ENCODE measurements around the gene SH2D6.

Gene SH2D6

DNA sequence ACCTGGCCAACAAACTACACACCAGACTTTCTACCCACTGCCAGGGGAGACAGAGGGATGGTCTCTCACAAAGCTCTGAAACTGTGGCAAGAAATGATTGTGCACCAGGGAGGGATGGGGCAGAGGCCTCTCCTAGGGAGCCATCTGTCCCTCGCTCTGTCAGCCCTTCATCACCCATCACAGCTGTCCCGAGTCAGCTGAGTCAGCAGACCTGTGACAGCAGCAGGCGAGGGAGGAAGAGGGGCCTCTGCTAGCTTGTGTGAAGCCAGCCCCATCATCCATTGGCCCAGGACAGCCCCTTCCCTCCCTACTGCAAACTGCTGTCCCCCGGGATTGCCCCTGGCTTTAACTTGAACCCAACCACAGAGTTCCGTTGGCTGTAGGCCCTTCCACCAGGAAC lies 5.0 kb downstream of the SH2D6 start:
- ChIA-PET CTCF (interaction anchor here (0.6 to 2.4 kb wide), 5 partner anchors 114 to 130 kb away, joined by 3 to 10 read pairs (median 3); partner anchors contain the start of gene MAT2A), POLR2A (interaction anchor here (0.9 kb wide), 1 partner anchor 123 kb away, joined by 3 read pairs; no protein-coding TSS in a partner anchor)
- Histone ChIP-seq H3K4me1 (ENCODE audit: control insufficient read depth, insufficient read depth, low read length) (no peaks in the 10 kb centered on the region), H3K9me3 (ENCODE audit: control insufficient read depth, insufficient read depth, low read depth, low read length) (no peaks in the 10 kb centered on the region), H3K4me3 (ENCODE audit: low read depth, low read length) (no peak overlapping the region), H3K27ac (ENCODE audit: extremely low read depth, low read depth, low read length) (no peak overlapping the region), H3K36me3 (ENCODE audit: control insufficient read depth in 2 of 2, insufficient read depth in 1 of 2, low read length in 2 of 2) (no peaks in the 10 kb centered on the region)
- TF ChIP-seq WT1 (tag by site-specific recombination; IDR thresholded peaks at IDR 0.05) = no peak
- TF ChIP-seq YY2 (tag by site-specific recombination; IDR thresholded peaks at IDR 0.05) = no peak
- TF ChIP-seq ZNF660 (tag by site-specific recombination; IDR thresholded peaks at IDR 0.05) = no peak
- TF ChIP-seq GLI4 (tag by site-specific recombination; IDR thresholded peaks at IDR 0.05) = no peak
- no peak for TF ChIP-seq ZNF341 (tag by site-specific recombination; IDR thresholded peaks at IDR 0.05; ENCODE audit: low read depth)
- TF ChIP-seq ZNF391 (tag by site-specific recombination; IDR thresholded peaks at IDR 0.05; ENCODE audit: borderline replicate concordance, low read depth) = no peak
- TF ChIP-seq, protein P1, sequence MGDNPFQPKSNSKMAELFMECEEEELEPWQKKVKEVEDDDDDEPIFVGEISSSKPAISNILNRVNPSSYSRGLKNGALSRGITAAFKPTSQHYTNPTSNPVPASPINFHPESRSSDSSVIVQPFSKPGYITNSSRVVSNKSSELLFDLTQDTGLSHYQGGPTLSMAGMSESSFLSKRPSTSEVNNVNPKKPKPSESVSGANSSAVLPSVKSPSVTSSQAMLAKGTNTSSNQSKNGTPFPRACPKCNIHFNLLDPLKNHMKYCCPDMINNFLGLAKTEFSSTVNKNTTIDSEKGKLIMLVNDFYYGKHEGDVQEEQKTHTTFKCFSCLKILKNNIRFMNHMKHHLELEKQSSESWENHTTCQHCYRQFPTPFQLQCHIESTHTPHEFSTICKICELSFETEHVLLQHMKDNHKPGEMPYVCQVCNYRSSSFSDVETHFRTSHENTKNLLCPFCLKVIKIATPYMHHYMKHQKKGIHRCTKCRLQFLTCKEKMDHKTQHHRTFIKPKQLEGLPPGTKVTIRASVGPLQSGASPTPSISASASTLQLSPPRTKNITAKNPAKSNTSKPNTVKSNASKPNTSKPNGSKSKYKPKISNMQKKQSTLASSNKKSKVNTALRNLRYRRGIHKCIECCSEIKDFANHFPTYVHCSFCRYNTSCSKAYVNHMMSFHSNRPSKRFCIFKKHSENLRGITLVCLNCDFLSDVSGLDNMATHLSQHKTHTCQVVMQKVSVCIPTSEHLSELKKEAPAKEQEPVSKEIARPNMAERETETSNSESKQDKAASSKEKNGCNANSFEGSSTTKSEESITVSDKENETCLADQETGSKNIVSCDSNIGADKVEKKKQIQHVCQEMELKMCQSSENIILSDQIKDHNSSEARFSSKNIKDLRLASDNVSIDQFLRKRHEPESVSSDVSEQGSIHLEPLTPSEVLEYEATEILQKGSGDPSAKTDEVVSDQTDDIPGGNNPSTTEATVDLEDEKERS (tag by site-specific recombination; IDR thresholded peaks at IDR 0.05) = no peak
- no peak for TF ChIP-seq ZNF677 (tag by site-specific recombination; IDR thresholded peaks at IDR 0.05)
- no peak for TF ChIP-seq ZSCAN30 (tag by site-specific recombination; IDR thresholded peaks at IDR 0.05)
- TF ChIP-seq ZNF114 (tag by site-specific recombination; IDR thresholded peaks at IDR 0.05) = no peak
- no peak for TF ChIP-seq ZNF777 (tag by site-specific recombination; IDR thresholded peaks at IDR 0.05; ENCODE audit: borderline replicate concordance)
- TF ChIP-seq GLIS1 (tag by site-specific recombination; IDR thresholded peaks at IDR 0.05) = no peak
- TF ChIP-seq EGR2 (tag by site-specific recombination; IDR thresholded peaks at IDR 0.05; ENCODE audit: low read depth) = no peak
- no peak for TF ChIP-seq ZNF747 (tag by site-specific recombination; IDR thresholded peaks at IDR 0.05)

DNA sequence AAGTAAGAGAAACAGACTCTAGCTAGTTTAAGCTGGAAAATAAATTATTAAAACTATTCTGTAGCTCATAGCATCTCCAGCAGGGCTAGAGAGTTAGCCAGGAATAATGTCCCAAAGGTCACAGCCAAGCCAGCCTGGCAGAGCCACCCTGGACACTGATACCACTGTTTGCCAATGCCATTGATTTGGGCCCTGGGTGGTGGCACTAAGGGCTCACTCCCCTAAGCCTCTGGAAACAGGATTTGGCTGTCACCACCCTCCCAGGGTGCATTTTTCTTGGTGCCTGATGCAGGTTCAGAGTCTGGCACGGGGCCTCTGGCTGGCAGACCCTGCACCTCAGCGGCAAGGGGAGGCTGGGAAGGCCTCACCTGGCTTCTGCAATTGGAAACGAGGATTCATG lies 7.1 kb downstream of the SH2D6 start:
- ChIA-PET CTCF (no interaction called here), POLR2A (interaction anchor here (0.7 to 1.5 kb wide), 3 partner anchors 113 to 125 kb away, joined by 4 to 8 read pairs (median 7); partner anchors contain the start of gene MAT2A)
- Histone ChIP-seq H3K9me3 (ENCODE audit: control insufficient read depth, insufficient read depth, low read depth, low read length) (no peaks in the 10 kb centered on the region), H3K27ac (ENCODE audit: extremely low read depth, low read depth, low read length) (no peak overlapping the region), H3K4me1 (ENCODE audit: control insufficient read depth, insufficient read depth, low read length) (no peaks in the 10 kb centered on the region), H3K4me3 (ENCODE audit: low read depth, low read length) (no peak overlapping the region), H3K36me3 (ENCODE audit: control insufficient read depth in 2 of 2, insufficient read depth in 1 of 2, low read length in 2 of 2) (no peaks in the 10 kb centered on the region)
- TF ChIP-seq ZNF2 (tag by site-specific recombination; IDR thresholded peaks at IDR 0.05) (no peak), ZBTB20 (tag by site-specific recombination; IDR thresholded peaks at IDR 0.05) (no peak), ZNF843 (tag by site-specific recombination; IDR thresholded peaks at IDR 0.05) (no peak), ZNF830 (tag by site-specific recombination; IDR thresholded peaks at IDR 0.05; ENCODE audit: low read depth) (no peak), EGR2 (tag by site-specific recombination; IDR thresholded peaks at IDR 0.05; ENCODE audit: low read depth) (no peak), YY1 (tag by site-specific recombination; IDR thresholded peaks at IDR 0.05) (no peak), KLF1 (tag by site-specific recombination; IDR thresholded peaks at IDR 0.05) (no peak), ZNF610 (tag by site-specific recombination; IDR thresholded peaks at IDR 0.05; ENCODE audit: borderline replicate concordance) (no peak), ZFP41 (tag by site-specific recombination; IDR thresholded peaks at IDR 0.05; ENCODE audit: borderline replicate concordance) (no peak), ZNF561 (tag by site-specific recombination; IDR thresholded peaks at IDR 0.05; ENCODE audit: borderline replicate concordance) (no peak), KLF9 (tag by site-specific recombination; IDR thresholded peaks at IDR 0.05; ENCODE audit: low read depth) (no peak), ZNF585B (tag by site-specific recombination; IDR thresholded peaks at IDR 0.05) (no peak)
- TF ChIP-seq, protein P2, sequence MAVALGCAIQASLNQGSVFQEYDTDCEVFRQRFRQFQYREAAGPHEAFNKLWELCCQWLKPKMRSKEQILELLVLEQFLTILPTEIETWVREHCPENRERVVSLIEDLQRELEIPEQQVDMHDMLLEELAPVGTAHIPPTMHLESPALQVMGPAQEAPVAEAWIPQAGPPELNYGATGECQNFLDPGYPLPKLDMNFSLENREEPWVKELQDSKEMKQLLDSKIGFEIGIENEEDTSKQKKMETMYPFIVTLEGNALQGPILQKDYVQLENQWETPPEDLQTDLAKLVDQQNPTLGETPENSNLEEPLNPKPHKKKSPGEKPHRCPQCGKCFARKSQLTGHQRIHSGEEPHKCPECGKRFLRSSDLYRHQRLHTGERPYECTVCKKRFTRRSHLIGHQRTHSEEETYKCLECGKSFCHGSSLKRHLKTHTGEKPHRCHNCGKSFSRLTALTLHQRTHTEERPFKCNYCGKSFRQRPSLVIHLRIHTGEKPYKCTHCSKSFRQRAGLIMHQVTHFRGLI (tag by site-specific recombination; IDR thresholded peaks at IDR 0.05) = no peak
- TF ChIP-seq, protein P3, sequence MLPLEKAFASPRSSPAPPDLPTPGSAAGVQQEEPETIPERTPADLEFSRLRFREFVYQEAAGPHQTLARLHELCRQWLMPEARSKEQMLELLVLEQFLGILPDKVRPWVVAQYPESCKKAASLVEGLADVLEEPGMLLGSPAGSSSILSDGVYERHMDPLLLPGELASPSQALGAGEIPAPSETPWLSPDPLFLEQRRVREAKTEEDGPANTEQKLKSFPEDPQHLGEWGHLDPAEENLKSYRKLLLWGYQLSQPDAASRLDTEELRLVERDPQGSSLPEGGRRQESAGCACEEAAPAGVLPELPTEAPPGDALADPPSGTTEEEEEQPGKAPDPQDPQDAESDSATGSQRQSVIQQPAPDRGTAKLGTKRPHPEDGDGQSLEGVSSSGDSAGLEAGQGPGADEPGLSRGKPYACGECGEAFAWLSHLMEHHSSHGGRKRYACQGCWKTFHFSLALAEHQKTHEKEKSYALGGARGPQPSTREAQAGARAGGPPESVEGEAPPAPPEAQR (tag by site-specific recombination; IDR thresholded peaks at IDR 0.05) = no peak
- TF ChIP-seq, protein P4, sequence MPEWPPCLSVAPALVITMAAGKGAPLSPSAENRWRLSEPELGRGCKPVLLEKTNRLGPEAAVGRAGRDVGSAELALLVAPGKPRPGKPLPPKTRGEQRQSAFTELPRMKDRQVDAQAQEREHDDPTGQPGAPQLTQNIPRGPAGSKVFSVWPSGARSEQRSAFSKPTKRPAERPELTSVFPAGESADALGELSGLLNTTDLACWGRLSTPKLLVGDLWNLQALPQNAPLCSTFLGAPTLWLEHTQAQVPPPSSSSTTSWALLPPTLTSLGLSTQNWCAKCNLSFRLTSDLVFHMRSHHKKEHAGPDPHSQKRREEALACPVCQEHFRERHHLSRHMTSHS (tag by site-specific recombination; IDR thresholded peaks at IDR 0.05) = no peak
- TF ChIP-seq, protein P5, sequence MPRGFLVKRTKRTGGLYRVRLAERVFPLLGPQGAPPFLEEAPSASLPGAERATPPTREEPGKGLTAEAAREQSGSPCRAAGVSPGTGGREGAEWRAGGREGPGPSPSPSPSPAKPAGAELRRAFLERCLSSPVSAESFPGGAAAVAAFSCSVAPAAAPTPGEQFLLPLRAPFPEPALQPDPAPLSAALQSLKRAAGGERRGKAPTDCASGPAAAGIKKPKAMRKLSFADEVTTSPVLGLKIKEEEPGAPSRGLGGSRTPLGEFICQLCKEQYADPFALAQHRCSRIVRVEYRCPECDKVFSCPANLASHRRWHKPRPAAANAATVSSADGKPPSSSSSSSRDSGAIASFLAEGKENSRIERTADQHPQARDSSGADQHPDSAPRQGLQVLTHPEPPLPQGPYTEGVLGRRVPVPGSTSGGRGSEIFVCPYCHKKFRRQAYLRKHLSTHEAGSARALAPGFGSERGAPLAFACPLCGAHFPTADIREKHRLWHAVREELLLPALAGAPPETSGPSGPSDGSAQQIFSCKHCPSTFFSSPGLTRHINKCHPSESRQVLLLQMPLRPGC (tag by site-specific recombination; IDR thresholded peaks at IDR 0.05) = no peak

All from HEK293 (cell line).